ENCODE measurements around the gene HTR4. TPM values are rescaled to one million over a fixed set of nuclear protein-coding genes. Genes with fewer than 3 reads are reported as not detected.

Gene HTR4
- total and polyA plus RNA-seq, 2 donors (not counting 1 experiment from before 2014, with no cell fraction given): not detected

DNA sequence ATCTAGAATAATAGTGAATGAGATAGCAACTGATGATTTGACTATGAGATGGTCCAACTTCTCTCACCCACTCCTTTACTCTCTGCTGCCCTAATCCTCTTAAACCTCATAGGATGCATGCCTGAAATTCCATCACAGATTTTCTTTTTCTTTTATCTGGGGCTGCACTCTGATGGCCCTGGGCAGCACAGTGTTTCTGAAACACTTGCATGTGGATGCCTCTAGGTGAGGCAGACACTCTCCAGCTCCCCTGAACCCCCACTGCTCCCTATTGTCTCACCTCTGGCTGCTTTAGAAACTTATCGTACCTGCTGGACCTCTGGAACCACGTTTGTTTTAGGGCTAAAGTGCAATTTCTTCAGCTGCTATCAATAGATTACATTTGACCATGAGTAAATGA is 67.5 kb downstream of the HTR4 start:
- no peaks in the 10 kb centered on the region for H3K4me1 ChIP-seq (ENCODE audit: control insufficient read depth, extremely low read depth, insufficient read depth, low read length)
- H3K9ac ChIP-seq (ENCODE audit: insufficient read depth, low read length): no peak overlapping the region
- H3K4me2 ChIP-seq (ENCODE audit: extremely low read depth, insufficient read depth, low read length): no peak overlapping the region
- no peaks in the 10 kb centered on the region for H4K20me1 ChIP-seq (ENCODE audit: control insufficient read depth, extremely low read depth, insufficient read depth, low read length)
- no peaks in the 10 kb centered on the region for H3K9me3 ChIP-seq (ENCODE audit: control insufficient read depth, insufficient read depth, low read depth, low read length)
- no peak overlapping the region for H2AFZ ChIP-seq (ENCODE audit: low read length)
- no peaks in the 10 kb centered on the region for H3K27me3 ChIP-seq (ENCODE audit: control insufficient read depth, insufficient read depth, low read length)
- H3K36me3 ChIP-seq (ENCODE audit: control insufficient read depth, insufficient read depth, low read length): no peaks in the 10 kb centered on the region
- no peak overlapping the region for H3K27ac ChIP-seq (ENCODE audit: insufficient read depth, low read length)
- no peak overlapping the region for H3K4me3 ChIP-seq (replicated peaks in 1 of 4; ENCODE audit: control extremely low read depth in 1 of 4, insufficient read depth in 1 of 4, low read depth in 3 of 4, low read length in 4 of 4)
- no peaks in the 10 kb centered on the region for H3K79me2 ChIP-seq (ENCODE audit: control insufficient read depth, insufficient read depth, low read length)
- no peak for DNase-seq (ENCODE audit: low read depth in 2 of 2)
- TF ChIP-seq, protein P1, sequence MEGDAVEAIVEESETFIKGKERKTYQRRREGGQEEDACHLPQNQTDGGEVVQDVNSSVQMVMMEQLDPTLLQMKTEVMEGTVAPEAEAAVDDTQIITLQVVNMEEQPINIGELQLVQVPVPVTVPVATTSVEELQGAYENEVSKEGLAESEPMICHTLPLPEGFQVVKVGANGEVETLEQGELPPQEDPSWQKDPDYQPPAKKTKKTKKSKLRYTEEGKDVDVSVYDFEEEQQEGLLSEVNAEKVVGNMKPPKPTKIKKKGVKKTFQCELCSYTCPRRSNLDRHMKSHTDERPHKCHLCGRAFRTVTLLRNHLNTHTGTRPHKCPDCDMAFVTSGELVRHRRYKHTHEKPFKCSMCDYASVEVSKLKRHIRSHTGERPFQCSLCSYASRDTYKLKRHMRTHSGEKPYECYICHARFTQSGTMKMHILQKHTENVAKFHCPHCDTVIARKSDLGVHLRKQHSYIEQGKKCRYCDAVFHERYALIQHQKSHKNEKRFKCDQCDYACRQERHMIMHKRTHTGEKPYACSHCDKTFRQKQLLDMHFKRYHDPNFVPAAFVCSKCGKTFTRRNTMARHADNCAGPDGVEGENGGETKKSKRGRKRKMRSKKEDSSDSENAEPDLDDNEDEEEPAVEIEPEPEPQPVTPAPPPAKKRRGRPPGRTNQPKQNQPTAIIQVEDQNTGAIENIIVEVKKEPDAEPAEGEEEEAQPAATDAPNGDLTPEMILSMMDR (conservative IDR thresholded peaks at IDR 0.05 in 1 of 2, IDR thresholded peaks at IDR 0.05 in 1 of 2; ENCODE audit: low read depth in 1 of 2, low read length in 2 of 2): no peak
- TF ChIP-seq EZH2 (IDR thresholded peaks at IDR 0.05; ENCODE audit: low read length, missing control alignments): no peak

DNA sequence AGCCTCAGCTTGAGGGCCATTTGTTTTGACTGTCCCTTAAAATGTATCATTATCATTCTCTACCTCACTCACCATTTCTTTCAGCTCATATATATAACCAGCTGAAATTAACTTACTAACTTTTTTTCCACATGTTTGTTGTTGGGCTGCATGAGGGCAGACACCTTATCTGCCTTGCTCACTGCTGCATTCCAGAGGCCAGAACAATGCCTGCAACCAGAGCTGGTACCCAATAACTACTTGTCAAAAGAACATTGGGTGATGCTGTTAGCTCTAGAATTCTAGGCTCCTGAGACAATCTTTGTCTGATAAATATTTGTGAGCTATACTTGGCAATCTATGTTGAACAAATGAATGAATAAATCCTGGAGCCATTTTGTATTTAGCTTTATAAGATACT is 68.3 kb downstream of the HTR4 start:
- DNase-seq (ENCODE audit: low read depth in 2 of 2): no peak
- no peak overlapping the region for H3K27ac ChIP-seq (ENCODE audit: insufficient read depth, low read length)

GRCh38 chr5:148584103-148584502 is 70.2 kb downstream of the HTR4 start:
- no peak overlapping the region for H3K27ac ChIP-seq (ENCODE audit: insufficient read depth, low read length)
- no peak for TF ChIP-seq EZH2 (IDR thresholded peaks at IDR 0.05; ENCODE audit: low read length, missing control alignments)
- TF ChIP-seq, protein P1 (conservative IDR thresholded peaks at IDR 0.05 in 1 of 2, IDR thresholded peaks at IDR 0.05 in 1 of 2; ENCODE audit: low read depth in 1 of 2, low read length in 2 of 2): no peak
- H3K4me3 ChIP-seq (replicated peaks in 1 of 4; ENCODE audit: control extremely low read depth in 1 of 4, insufficient read depth in 1 of 4, low read depth in 3 of 4, low read length in 4 of 4): no peak overlapping the region
- no peaks in the 10 kb centered on the region for H3K9me3 ChIP-seq (ENCODE audit: control insufficient read depth, insufficient read depth, low read depth, low read length)
- H3K79me2 ChIP-seq (ENCODE audit: control insufficient read depth, insufficient read depth, low read length): no peaks in the 10 kb centered on the region
- no peak overlapping the region for H2AFZ ChIP-seq (ENCODE audit: low read length)
- H3K36me3 ChIP-seq (ENCODE audit: control insufficient read depth, insufficient read depth, low read length): no peaks in the 10 kb centered on the region
- no peaks in the 10 kb centered on the region for H3K27me3 ChIP-seq (ENCODE audit: control insufficient read depth, insufficient read depth, low read length)
- H3K9ac ChIP-seq (ENCODE audit: insufficient read depth, low read length): no peak overlapping the region
- DNase-seq (ENCODE audit: low read depth in 2 of 2): no peak
- H4K20me1 ChIP-seq (ENCODE audit: control insufficient read depth, extremely low read depth, insufficient read depth, low read length): no peaks in the 10 kb centered on the region
- no peak overlapping the region for H3K4me2 ChIP-seq (ENCODE audit: extremely low read depth, insufficient read depth, low read length)
- no peaks in the 10 kb centered on the region for H3K4me1 ChIP-seq (ENCODE audit: control insufficient read depth, extremely low read depth, insufficient read depth, low read length)

More for the DNA sequence above, 68.3 kb downstream of the HTR4 start:
- Histone ChIP-seq H3K4me2 (ENCODE audit: extremely low read depth, insufficient read depth, low read length) (no peak overlapping the region), H3K4me1 (ENCODE audit: control insufficient read depth, extremely low read depth, insufficient read depth, low read length) (no peaks in the 10 kb centered on the region), H3K36me3 (ENCODE audit: control insufficient read depth, insufficient read depth, low read length) (no peaks in the 10 kb centered on the region), H3K4me3 (replicated peaks in 1 of 4; ENCODE audit: control extremely low read depth in 1 of 4, insufficient read depth in 1 of 4, low read depth in 3 of 4, low read length in 4 of 4) (no peak overlapping the region), H3K27me3 (ENCODE audit: control insufficient read depth, insufficient read depth, low read length) (no peaks in the 10 kb centered on the region), H3K9ac (ENCODE audit: insufficient read depth, low read length) (no peak overlapping the region), H3K79me2 (ENCODE audit: control insufficient read depth, insufficient read depth, low read length) (no peaks in the 10 kb centered on the region), H2AFZ (ENCODE audit: low read length) (no peak overlapping the region), H3K9me3 (ENCODE audit: control insufficient read depth, insufficient read depth, low read depth, low read length) (no peaks in the 10 kb centered on the region), H4K20me1 (ENCODE audit: control insufficient read depth, extremely low read depth, insufficient read depth, low read length) (no peaks in the 10 kb centered on the region)
- no peak for TF ChIP-seq EZH2 (IDR thresholded peaks at IDR 0.05; ENCODE audit: low read length, missing control alignments)
